Adrenal gland (tissue), 5 donors: ENCODE results near the gene SLC66A1.

ENCODE experiments used
- POLR2A ChIP-seq, 2 donors: fragments of 450-650 bp; IDR thresholded peaks; one replicate each; pipeline ENCODE4 v1.6.1; 2017; ENCODE audit warnings: antibody characterized with exemption in 2 of 2, mild to moderate bottlenecking in 2 of 2, moderate library complexity in 1 of 2
- TF ChIP-seq, protein P1 (sequence below), 6 experiments: fragments of 450-650 bp in 4 of 6; fragments of 200-600 bp in 2 of 6; sonication (generic) in 1 of 6; IDR thresholded peaks; 1 replicate in 5 of 6; 2 replicates in 1 of 6; pipeline versions ENCODE4 v1.5.1 to v1.8.0; 2016 to 2021; ENCODE audit warnings: antibody characterized with exemption in 6 of 6, mild to moderate bottlenecking in 2 of 6, moderate library complexity in 1 of 6
- donor health status: DM: no; HTN: no; CAD: no.

DNA sequence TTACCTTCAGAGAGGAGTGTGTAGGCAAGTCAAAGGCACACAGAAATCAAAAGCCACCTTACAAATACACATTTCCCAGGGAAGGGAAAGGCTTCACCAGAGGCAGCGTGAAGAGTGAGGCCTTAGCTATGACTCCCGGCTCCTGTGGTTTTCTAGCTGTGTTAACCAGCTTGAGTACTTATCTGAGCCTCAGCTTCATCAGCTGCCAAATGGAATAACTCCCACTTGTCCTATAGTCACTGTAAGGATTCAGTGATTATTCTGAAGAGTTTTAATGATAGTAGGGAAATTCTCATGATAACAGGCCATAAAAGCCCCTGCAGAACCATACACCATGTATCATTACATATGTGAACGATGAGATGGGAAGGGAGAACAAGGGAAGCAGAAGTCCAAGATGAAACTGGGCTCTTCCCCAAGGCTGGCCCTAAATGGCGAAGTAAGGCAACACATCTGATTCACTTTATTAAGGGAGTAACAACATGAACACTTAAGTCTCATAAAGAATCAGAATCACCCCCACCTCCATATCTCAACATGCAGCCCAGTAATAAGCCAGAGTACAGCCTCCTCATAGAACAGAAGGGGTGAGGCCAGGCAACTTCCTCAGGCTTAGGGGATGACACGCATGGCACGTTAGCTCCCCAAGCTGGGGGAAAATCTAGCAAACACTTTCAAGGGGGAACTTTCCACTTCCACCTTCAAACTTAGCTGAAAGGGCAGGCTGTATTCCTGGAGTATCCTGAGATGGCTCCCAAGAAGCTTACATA lies 63.7 kb downstream of the SLC66A1 start:
- TF ChIP-seq, protein P1, sequence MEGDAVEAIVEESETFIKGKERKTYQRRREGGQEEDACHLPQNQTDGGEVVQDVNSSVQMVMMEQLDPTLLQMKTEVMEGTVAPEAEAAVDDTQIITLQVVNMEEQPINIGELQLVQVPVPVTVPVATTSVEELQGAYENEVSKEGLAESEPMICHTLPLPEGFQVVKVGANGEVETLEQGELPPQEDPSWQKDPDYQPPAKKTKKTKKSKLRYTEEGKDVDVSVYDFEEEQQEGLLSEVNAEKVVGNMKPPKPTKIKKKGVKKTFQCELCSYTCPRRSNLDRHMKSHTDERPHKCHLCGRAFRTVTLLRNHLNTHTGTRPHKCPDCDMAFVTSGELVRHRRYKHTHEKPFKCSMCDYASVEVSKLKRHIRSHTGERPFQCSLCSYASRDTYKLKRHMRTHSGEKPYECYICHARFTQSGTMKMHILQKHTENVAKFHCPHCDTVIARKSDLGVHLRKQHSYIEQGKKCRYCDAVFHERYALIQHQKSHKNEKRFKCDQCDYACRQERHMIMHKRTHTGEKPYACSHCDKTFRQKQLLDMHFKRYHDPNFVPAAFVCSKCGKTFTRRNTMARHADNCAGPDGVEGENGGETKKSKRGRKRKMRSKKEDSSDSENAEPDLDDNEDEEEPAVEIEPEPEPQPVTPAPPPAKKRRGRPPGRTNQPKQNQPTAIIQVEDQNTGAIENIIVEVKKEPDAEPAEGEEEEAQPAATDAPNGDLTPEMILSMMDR (IDR thresholded peaks at IDR 0.05): no peak
- no peak for TF ChIP-seq POLR2A (IDR thresholded peaks at IDR 0.05)
